VCaP (cell line): ENCODE results near the gene PRPF6.

Experiments used
- H3K27ac ChIP-seq: fragments of 450-650 bp; 2 replicates; pipeline ENCODE4 v1.5.1; 2017
- CTCF ChIP-seq: fragments of 450-650 bp; conservative IDR thresholded peaks from 2 replicates; pipeline ENCODE4 v1.5.1; 2017; ENCODE audit warnings: mild to moderate bottlenecking, moderate library complexity

Gene PRPF6

GRCh38 chr20:64036346-64037198, 55.6 kb downstream of the PRPF6 start:
- TF ChIP-seq CTCF = no peak
- no peak overlapping the region for H3K27ac ChIP-seq

- TF ChIP-seq CTCF = no peak
- peak overlapping the region; percentile 79; the same call in 1 of the 2 replicates for H3K27ac ChIP-seq
Measured at GRCh38 chr20:64037199-64037497, 56.2 kb downstream of the PRPF6 start.

GRCh38 chr20:64037498-64038213, 56.7 kb downstream of the PRPF6 start:
- TF ChIP-seq CTCF = no peak
- H3K27ac ChIP-seq = peak overlapping the region; percentile 79

GRCh38 chr20:64038224-64038564, 57.3 kb downstream of the PRPF6 start:
- TF ChIP-seq CTCF = no peak
- H3K27ac ChIP-seq = peak overlapping the region; percentile 79

- TF ChIP-seq CTCF = peak; percentile 90
- H3K27ac ChIP-seq = peak overlapping the region; percentile 79
Measured at GRCh38 chr20:64038565-64039292, 57.8 kb downstream of the PRPF6 start.

GRCh38 chr20:64039293-64040160, 58.6 kb downstream of the PRPF6 start:
- TF ChIP-seq CTCF = no peak; the same call in 1 of the 2 replicates
- H3K27ac ChIP-seq = peak overlapping the region; percentile 79
